ENCODE data around the gene LRRC8D. TPM values are rescaled to one million over a fixed set of nuclear protein-coding genes. Genes with fewer than 3 reads are reported as not detected.
A peak's percentile ranks its signal among the peaks of the same experiment; 100 is the strongest.

The LRRC8D gene
- total RNA-seq, 2 donors from 2014 or later = 23.8 to 33.8 TPM

- whole genome bisulfite sequencing, 2 experiments (ENCODE audit: insufficient coverage in 1 of 2, insufficient read length in 1 of 2) = 63 to 90% methylated on average over 5 to 9 of the region's 9 CpGs
- Histone ChIP-seq H3K36me3 (ENCODE audit: control insufficient read depth, insufficient read depth, low read length) (peaks cover 4% of the 10 kb centered on the region), H3K4me3 (ENCODE audit: low read length) (peak overlapping the region; percentile 87), H3K27me3 (ENCODE audit: control insufficient read depth, insufficient read depth, low read length, poor library complexity, severe bottlenecking) (peaks cover 11% of the 10 kb centered on the region), H3K27ac (ENCODE audit: low read depth, low read length) (no peak overlapping the region), H3K4me1 (ENCODE audit: control insufficient read depth, insufficient read depth, low read length) (peaks cover 15% of the 10 kb centered on the region), H3K9me3 (ENCODE audit: control insufficient read depth, low read length) (no peaks in the 10 kb centered on the region), H3K9ac (ENCODE audit: extremely low read depth, low read length, poor library complexity, severe bottlenecking) (no peak overlapping the region)
- no peak for TF ChIP-seq CTCF (conservative IDR thresholded peaks at IDR 0.05)
- Mint-ChIP-seq H3K4me1 (peaks cover 26% of the 10 kb centered on the region), H3K36me3 (ENCODE audit: low read depth) (peaks cover 15% of the 10 kb centered on the region), H3K27me3 (ENCODE audit: insufficient read depth) (no peaks in the 10 kb centered on the region), H3K9me3 (no peaks in the 10 kb centered on the region), H3K4me3 (peak overlapping the region; percentile 76), H3K27ac (no peak overlapping the region)
- DNase-seq = no peak
These were observed 21.9 kb downstream of the LRRC8D start for GRCh38 chr1:89842567-89843272.

- DNase-seq = peak; percentile 92
- Mint-ChIP-seq H3K27ac (peak overlapping the region; percentile 83), H3K27me3 (ENCODE audit: insufficient read depth) (no peaks in the 10 kb centered on the region), H3K9me3 (no peaks in the 10 kb centered on the region), H3K36me3 (ENCODE audit: low read depth) (peaks cover 19% of the 10 kb centered on the region), H3K4me1 (peaks cover 25% of the 10 kb centered on the region), H3K4me3 (peak overlapping the region; percentile 76)
- peak overlapping the region; percentile 33 for H3K9ac ChIP-seq (ENCODE audit: extremely low read depth, low read length, poor library complexity, severe bottlenecking)
- peaks cover 4% of the 10 kb centered on the region for H3K36me3 ChIP-seq (ENCODE audit: control insufficient read depth, insufficient read depth, low read length)
- H3K27ac ChIP-seq (ENCODE audit: low read depth, low read length) = no peak overlapping the region
- peaks cover 15% of the 10 kb centered on the region for H3K4me1 ChIP-seq (ENCODE audit: control insufficient read depth, insufficient read depth, low read length)
- H3K9me3 ChIP-seq (ENCODE audit: control insufficient read depth, low read length) = no peaks in the 10 kb centered on the region
- peak overlapping the region; percentile 87 for H3K4me3 ChIP-seq (ENCODE audit: low read length)
- 8 to 18% methylated on average over 30 to 63 of the region's 63 CpGs for WGBS, 2 experiments (ENCODE audit: insufficient coverage in 1 of 2, insufficient read length in 1 of 2)
- peaks cover 11% of the 10 kb centered on the region for H3K27me3 ChIP-seq (ENCODE audit: control insufficient read depth, insufficient read depth, low read length, poor library complexity, severe bottlenecking)
- peak; percentile 91 for TF ChIP-seq CTCF (conservative IDR thresholded peaks at IDR 0.05)
These were observed 22.7 kb downstream of the LRRC8D start for GRCh38 chr1:89843273-89844130.

- Mint-ChIP-seq H3K27me3 (ENCODE audit: insufficient read depth) (no peaks in the 10 kb centered on the region), H3K4me3 (peak overlapping the region; percentile 76), H3K4me1 (peaks cover 18% of the 10 kb centered on the region), H3K36me3 (ENCODE audit: low read depth) (peaks cover 19% of the 10 kb centered on the region), H3K27ac (no peak overlapping the region), H3K9me3 (no peaks in the 10 kb centered on the region)
- Histone ChIP-seq H3K9ac (ENCODE audit: extremely low read depth, low read length, poor library complexity, severe bottlenecking) (no peak overlapping the region), H3K9me3 (ENCODE audit: control insufficient read depth, low read length) (no peaks in the 10 kb centered on the region), H3K36me3 (ENCODE audit: control insufficient read depth, insufficient read depth, low read length) (peaks cover 4% of the 10 kb centered on the region), H3K27ac (ENCODE audit: low read depth, low read length) (peak overlapping the region; percentile 3), H3K4me1 (ENCODE audit: control insufficient read depth, insufficient read depth, low read length) (peaks cover 9% of the 10 kb centered on the region), H3K27me3 (ENCODE audit: control insufficient read depth, insufficient read depth, low read length, poor library complexity, severe bottlenecking) (peaks cover 11% of the 10 kb centered on the region), H3K4me3 (ENCODE audit: low read length) (peak overlapping the region; percentile 87)
- 92 to 98% methylated on average over 5 to 7 of the region's 7 CpGs for WGBS, 2 experiments (ENCODE audit: insufficient coverage in 1 of 2, insufficient read length in 1 of 2)
- no peak for DNase-seq
- no peak for TF ChIP-seq CTCF (conservative IDR thresholded peaks at IDR 0.05)
These were observed 23.5 kb downstream of the LRRC8D start for GRCh38 chr1:89844241-89844807.
